Measurements from ENCODE around the gene SNCAIP.
"Not testable (repeated sequence)": the region's sequence is repeated elsewhere in the genome, so short reads cannot be mapped to it uniquely, and the experiment has no call there.

SNCAIP gene

DNA sequence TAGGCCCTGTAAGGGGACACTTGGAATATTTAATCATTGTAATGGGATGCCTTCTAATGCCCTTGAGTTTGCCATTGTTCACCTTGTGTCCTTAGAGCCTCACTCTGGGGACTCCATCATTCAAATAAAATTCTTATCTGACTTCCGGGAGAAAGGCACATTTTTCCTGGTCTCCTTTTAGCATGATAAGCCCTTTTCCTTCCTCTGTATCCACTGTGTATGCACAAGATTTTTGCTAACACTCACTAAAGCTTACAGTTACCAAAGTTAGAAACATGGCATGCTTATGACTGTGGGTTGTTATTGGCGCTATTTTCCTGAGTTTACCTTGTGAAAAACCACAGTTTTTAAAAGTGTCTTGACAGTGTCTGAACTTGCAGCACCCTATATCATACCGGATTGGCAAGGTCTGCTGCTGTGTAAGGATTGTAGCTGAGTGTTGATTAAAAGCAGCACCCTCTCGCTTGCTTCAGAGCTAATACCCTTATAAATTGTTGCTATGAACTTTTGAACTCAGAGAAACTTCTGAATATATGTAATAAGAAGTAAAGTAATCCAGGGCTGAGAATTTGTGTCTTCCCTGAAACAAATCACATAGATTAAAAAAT, 46.4 kb downstream of the SNCAIP start:
- no peak for DNase-seq (ENCODE audit: low spot score)
- no peaks in the 10 kb centered on the region for H3K4me1 Mint-ChIP-seq (ENCODE audit: low read depth)
- H3K27ac Mint-ChIP-seq, result no peak overlapping the region
- H3K9me3 Mint-ChIP-seq, result no peaks in the 10 kb centered on the region
- H3K4me3 Mint-ChIP-seq, result no peak overlapping the region
- H3K36me3 Mint-ChIP-seq (ENCODE audit: low read depth), result no peaks in the 10 kb centered on the region
- no peaks in the 10 kb centered on the region for H3K27me3 Mint-ChIP-seq (ENCODE audit: low read depth)

DNA sequence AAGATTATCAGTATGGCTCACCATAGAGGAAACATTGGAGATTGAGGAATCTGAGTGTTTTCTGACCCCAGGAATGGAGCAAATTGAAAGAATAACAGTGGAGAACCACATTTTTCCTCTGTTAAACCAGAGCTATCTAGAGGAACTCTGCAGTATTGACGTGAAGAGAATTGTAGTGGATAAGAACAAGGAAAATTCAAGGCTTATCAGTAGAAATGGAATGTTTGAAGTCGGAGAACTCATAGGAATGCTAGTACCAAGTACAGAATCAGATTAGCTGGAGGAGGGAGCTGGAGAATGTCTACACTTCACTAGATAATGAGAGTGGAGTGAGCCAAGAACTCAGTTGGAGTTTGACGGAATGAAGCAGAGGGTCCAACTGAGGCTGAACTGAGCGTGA, 50.3 kb downstream of the SNCAIP start:
- no peak for DNase-seq (ENCODE audit: low spot score)
- Mint-ChIP-seq H3K27ac (no peak overlapping the region), H3K9me3 (no peaks in the 10 kb centered on the region), H3K4me1 (ENCODE audit: low read depth) (no peaks in the 10 kb centered on the region), H3K36me3 (ENCODE audit: low read depth) (no peaks in the 10 kb centered on the region), H3K4me3 (no peak overlapping the region), H3K27me3 (ENCODE audit: low read depth) (no peaks in the 10 kb centered on the region)

DNA sequence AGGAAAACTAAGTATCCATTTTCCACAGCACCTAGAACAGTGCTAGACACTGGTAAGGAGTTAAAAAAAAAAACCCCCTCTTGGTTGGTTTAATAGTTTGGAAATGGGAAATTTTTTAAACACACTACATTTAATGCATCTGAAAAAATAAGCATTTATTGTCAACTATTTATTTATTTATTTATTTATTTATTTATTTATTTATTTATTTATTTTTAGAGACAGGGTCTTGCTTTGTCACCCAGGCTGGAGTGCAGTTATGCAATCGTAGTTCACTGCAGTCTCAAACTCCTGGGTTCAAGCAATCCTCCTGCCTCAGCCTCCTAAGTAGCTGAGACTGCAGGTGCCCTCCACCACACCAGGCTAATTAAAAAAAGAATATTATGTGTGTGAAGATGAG, 51.6 kb downstream of the SNCAIP start:
- no peak overlapping the region for H3K4me3 Mint-ChIP-seq
- no peaks in the 10 kb centered on the region for H3K27me3 Mint-ChIP-seq (ENCODE audit: low read depth)
- no peak overlapping the region for H3K27ac Mint-ChIP-seq
- no peaks in the 10 kb centered on the region for H3K36me3 Mint-ChIP-seq (ENCODE audit: low read depth)
- H3K9me3 Mint-ChIP-seq, result no peaks in the 10 kb centered on the region
- H3K4me1 Mint-ChIP-seq (ENCODE audit: low read depth), result no peaks in the 10 kb centered on the region
- DNase-seq (ENCODE audit: low spot score), result no peak

DNA sequence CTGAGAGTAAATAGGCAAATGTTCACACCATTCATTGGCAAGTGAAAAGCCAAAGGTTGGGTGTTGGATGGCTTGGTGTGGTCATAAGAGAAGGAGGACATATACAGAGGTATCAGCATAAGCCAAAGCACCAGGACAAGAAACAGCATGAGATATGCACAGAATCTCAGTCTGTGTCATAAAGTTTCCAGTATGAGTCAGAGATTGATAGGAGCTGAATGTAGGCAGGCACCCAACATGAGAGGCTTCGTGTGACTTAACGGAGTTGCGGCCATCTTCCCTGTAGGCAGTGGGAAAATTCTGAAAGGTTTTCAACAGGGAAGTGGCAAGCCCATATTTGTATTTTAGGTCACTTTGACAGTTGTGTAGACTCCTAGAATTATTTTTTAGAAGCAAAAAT, 54.5 kb downstream of the SNCAIP start:
- Mint-ChIP-seq H3K4me1 (ENCODE audit: low read depth) (no peaks in the 10 kb centered on the region), H3K36me3 (ENCODE audit: low read depth) (no peaks in the 10 kb centered on the region), H3K4me3 (no peak overlapping the region), H3K27ac (no peak overlapping the region), H3K9me3 (no peaks in the 10 kb centered on the region), H3K27me3 (ENCODE audit: low read depth) (no peaks in the 10 kb centered on the region)
- DNase-seq (ENCODE audit: low spot score), result no peak

DNA sequence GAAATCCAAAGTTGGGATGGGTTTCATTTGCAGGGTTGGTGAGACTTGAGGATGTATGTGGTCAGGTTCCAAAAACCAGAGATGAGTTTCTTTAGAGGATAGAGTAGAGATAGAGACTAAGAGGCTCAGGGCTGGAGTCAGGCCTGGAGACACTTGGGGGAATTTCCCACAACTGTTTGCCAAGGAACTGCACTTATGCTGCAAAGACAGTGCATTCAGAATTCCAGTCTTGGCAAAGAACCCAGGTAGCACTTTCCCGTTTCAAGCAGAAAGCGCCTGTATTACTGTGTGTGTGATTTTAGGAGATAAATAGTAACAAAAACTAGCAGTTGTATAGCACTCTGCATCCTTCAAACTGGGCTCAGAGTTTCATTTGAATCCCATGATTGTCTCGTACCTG, 55.4 kb downstream of the SNCAIP start:
- no peak overlapping the region for H3K4me3 Mint-ChIP-seq
- no peak overlapping the region for H3K27ac Mint-ChIP-seq
- no peaks in the 10 kb centered on the region for H3K36me3 Mint-ChIP-seq (ENCODE audit: low read depth)
- no peak for DNase-seq (ENCODE audit: low spot score)
- H3K9me3 Mint-ChIP-seq, result no peaks in the 10 kb centered on the region
- no peaks in the 10 kb centered on the region for H3K4me1 Mint-ChIP-seq (ENCODE audit: low read depth)
- H3K27me3 Mint-ChIP-seq (ENCODE audit: low read depth), result no peaks in the 10 kb centered on the region

DNA sequence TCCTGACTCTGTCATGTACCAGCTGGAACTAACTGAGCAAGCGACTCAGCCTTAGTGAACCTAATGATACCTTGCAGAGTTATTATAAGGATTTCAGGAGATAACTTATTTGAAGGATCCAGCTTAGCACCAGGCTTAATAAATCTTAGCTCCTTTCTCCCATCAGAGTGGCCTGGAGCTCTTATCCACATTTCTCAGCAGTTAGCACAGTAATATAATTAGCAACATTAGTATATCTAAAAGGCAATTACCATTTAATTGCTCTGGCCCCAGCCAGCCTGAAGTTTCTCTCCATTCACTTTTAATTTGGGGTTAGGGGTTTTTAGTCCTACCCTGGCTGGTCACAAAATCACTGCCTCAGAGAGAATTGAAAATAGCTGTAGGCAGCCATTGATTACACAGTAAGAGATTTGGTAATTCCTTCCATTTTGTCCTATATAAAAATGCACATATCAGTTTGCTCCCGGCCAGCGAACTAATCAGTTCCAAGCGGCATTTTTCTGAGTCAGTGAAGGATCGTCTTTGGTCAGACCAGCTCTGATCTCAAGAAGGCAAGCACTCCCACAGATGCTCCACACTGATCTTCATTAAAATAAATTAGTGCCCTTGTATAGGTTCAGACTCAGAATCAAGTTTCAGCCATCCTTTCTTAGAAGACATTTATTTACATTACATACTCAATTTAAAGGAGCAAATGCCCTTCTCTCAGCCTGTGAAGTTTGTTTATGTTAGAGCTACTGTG, 56.6 kb downstream of the SNCAIP start:
- H3K4me1 Mint-ChIP-seq (ENCODE audit: low read depth), result no peaks in the 10 kb centered on the region
- DNase-seq (ENCODE audit: low spot score), result no peak
- no peak overlapping the region for H3K27ac Mint-ChIP-seq
- H3K4me3 Mint-ChIP-seq, result no peak overlapping the region
- H3K36me3 Mint-ChIP-seq (ENCODE audit: low read depth), result no peaks in the 10 kb centered on the region
- no peaks in the 10 kb centered on the region for H3K27me3 Mint-ChIP-seq (ENCODE audit: low read depth)
- H3K9me3 Mint-ChIP-seq, result no peaks in the 10 kb centered on the region

DNA sequence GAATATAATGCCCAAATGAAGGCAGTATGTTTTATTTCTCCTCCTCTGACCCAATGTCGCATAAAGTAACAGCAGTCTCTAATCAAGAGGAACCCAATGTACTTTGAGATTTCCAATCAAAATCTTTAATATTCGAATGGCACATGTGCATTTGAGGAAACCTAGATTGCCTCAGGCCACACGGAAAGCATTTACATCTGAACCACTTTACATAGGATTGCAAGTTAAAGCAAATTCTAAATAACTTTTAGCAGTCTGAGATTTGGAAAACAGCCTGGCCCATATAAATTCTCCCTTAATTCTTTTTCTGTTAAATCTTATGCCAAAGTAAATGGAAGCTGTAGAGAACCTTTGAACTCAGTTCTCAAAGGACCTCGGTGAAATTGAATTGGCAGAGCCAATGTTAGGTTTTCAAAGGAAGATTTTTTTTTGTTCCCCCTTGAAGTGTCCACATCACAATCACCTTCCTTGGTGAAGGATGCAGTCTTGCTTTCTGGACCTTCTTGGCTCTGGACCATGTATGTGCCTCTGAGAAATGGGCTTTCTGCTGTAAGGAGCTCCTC, 57.3 kb downstream of the SNCAIP start:
- Mint-ChIP-seq H3K27me3 (ENCODE audit: low read depth) (no peaks in the 10 kb centered on the region), H3K4me3 (no peak overlapping the region), H3K9me3 (no peaks in the 10 kb centered on the region), H3K36me3 (ENCODE audit: low read depth) (no peaks in the 10 kb centered on the region), H3K4me1 (ENCODE audit: low read depth) (no peaks in the 10 kb centered on the region), H3K27ac (no peak overlapping the region)
- DNase-seq (ENCODE audit: low spot score), result no peak

DNA sequence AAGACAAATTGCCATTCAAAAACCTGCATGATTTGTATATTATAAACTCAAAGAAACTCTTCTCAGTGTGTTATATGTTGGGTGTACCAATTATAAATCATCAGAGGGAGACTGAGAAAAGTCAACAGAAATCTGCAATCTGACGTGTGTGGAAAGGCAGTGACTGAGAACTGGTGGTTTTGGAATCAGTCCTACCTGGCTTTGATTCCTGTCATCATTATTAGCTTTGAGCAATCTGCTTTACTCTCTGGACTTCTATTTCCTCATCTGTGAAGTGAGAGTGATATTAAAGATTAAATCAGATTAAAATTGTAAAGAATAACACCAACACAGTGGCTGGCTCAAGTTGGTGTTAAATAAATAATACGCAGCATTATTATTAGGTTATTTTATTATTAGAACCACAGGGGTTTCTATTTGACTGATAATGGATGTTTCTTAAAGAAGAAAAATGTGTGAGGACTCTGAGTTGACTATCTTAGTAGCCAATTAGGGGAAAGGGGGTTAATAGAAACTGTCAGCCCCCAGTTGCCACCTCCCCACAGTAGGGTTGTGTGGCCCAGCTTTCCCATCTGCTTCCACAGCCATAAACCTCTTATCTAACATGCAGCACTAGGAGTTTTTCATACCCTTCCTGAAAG, 59.6 kb downstream of the SNCAIP start:
- no peak for DNase-seq (ENCODE audit: low spot score)
- Mint-ChIP-seq H3K27me3 (ENCODE audit: low read depth) (no peaks in the 10 kb centered on the region), H3K27ac (no peak overlapping the region), H3K4me1 (ENCODE audit: low read depth) (no peaks in the 10 kb centered on the region), H3K36me3 (ENCODE audit: low read depth) (no peaks in the 10 kb centered on the region), H3K9me3 (no peaks in the 10 kb centered on the region), H3K4me3 (no peak overlapping the region)

DNA sequence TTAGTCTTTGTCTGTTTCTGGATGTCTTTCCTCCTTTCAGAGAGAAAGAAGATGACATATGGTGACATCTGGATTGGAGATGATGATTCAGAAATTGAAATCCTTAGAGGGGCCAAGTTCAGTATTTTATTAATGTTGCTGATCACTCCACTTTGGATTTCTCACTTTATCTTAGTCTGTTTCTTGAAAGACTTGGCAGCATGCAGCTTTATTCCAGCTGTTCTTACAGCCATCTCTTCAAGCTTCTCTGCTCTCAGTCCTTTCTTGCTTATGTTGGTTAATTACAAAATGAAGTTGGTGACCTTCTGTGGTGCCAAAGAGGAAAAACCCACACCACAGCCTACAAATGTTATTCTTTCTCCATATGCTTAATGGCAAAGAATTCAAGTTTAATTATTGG, 62.1 kb downstream of the SNCAIP start:
- no peak for DNase-seq (ENCODE audit: low spot score)
- Mint-ChIP-seq H3K36me3 (ENCODE audit: low read depth) (no peaks in the 10 kb centered on the region), H3K4me1 (ENCODE audit: low read depth) (no peaks in the 10 kb centered on the region), H3K4me3 (no peak overlapping the region), H3K9me3 (no peaks in the 10 kb centered on the region), H3K27me3 (ENCODE audit: low read depth) (no peaks in the 10 kb centered on the region), H3K27ac (no peak overlapping the region)

DNA sequence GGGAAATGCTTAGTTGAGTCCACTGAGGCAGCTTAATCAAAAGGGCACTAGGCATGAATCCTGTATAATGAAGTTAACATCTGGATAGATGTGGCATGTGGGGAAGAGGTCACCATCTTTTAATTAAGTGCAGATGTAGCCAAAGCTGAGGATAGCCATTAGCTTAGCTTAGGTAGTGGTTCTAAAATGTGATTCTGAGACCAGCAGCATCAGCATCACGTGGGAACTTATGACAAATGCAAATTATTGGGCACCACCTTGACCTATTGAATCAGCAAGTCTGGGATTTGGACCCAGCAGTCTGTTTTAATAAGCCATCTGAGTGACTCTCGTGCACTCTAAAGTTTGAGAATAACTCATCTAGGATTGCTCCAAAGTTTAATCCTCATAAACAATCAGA, 63.8 kb downstream of the SNCAIP start:
- no peak overlapping the region for H3K27ac Mint-ChIP-seq
- no peaks in the 10 kb centered on the region for H3K36me3 Mint-ChIP-seq (ENCODE audit: low read depth)
- DNase-seq (ENCODE audit: low spot score), result no peak
- H3K4me1 Mint-ChIP-seq (ENCODE audit: low read depth), result no peaks in the 10 kb centered on the region
- no peaks in the 10 kb centered on the region for H3K27me3 Mint-ChIP-seq (ENCODE audit: low read depth)
- no peaks in the 10 kb centered on the region for H3K9me3 Mint-ChIP-seq
- H3K4me3 Mint-ChIP-seq, result no peak overlapping the region

DNA sequence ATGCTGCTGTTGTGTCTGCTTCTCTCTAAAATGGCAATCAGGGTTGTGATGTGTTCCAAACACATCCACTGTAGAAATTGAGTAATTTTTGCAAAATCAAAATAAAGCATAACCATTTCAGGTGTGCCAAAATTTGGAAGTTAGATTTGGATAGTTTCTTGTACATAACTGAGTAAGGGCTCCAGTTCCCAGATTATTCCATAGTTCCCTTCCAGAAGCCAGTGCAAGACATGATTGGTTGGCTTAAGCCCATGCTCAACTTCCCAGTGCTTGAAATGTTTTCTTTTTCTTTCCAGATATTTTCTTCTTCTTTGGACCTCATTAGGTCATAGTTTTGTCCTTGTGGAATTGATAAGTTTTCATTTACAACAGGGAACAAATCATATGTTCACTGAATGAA, 64.2 kb downstream of the SNCAIP start:
- Mint-ChIP-seq H3K4me1 (ENCODE audit: low read depth) (no peaks in the 10 kb centered on the region), H3K9me3 (no peaks in the 10 kb centered on the region), H3K4me3 (no peak overlapping the region), H3K36me3 (ENCODE audit: low read depth) (no peaks in the 10 kb centered on the region), H3K27me3 (ENCODE audit: low read depth) (no peaks in the 10 kb centered on the region), H3K27ac (no peak overlapping the region)
- DNase-seq (ENCODE audit: low spot score), result no peak

DNA sequence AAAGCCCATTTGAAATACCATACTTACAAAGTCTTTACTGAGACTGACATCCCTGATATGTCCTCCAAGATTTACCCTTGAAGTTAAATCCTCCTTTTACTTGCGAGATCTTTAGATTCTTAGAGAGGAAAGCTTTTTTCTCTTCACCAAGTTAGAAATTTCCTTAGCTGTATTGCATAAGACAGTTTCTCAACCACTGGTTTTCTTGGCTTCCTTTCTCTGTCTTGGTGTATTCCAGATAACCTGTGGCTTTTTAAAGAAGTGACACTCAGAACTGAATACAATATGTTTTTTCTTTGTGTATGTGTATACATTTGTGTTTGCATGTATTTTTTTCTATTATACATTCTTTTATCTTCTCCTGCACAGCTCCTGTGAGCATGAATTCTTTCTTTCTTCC, 65.0 kb downstream of the SNCAIP start:
- H3K27me3 Mint-ChIP-seq (ENCODE audit: low read depth), result no peaks in the 10 kb centered on the region
- H3K27ac Mint-ChIP-seq, result no peak overlapping the region
- no peaks in the 10 kb centered on the region for H3K4me1 Mint-ChIP-seq (ENCODE audit: low read depth)
- DNase-seq (ENCODE audit: low spot score), result no peak
- no peaks in the 10 kb centered on the region for H3K9me3 Mint-ChIP-seq
- no peak overlapping the region for H3K4me3 Mint-ChIP-seq
- H3K36me3 Mint-ChIP-seq (ENCODE audit: low read depth), result no peaks in the 10 kb centered on the region

DNA sequence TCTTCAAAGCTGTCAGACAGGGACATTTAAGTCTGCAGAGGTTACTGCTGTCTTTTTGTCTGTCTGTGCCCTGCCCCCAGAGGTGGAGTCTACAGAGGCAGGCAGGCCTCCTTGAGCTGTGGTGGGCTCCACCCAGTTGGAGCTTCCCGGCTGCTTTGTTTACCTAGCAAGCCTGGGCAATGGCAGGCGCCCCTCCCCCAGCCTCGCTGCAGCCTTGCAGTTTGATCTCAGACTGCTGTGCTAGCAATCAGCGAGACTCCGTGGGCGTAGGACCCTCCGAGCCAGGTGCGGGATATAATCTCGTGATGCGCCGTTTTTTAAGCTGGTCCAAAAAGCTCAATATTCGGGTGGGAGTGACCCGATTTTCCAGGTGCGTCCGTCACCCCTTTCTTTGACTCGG, 70.9 kb downstream of the SNCAIP start:
- not testable (repeated sequence) for DNase-seq (ENCODE audit: low spot score); H3K27me3 Mint-ChIP-seq (ENCODE audit: low read depth); H3K4me1 Mint-ChIP-seq (ENCODE audit: low read depth); H3K9me3 Mint-ChIP-seq; H3K4me3 Mint-ChIP-seq; H3K36me3 Mint-ChIP-seq (ENCODE audit: low read depth); H3K27ac Mint-ChIP-seq

DNA sequence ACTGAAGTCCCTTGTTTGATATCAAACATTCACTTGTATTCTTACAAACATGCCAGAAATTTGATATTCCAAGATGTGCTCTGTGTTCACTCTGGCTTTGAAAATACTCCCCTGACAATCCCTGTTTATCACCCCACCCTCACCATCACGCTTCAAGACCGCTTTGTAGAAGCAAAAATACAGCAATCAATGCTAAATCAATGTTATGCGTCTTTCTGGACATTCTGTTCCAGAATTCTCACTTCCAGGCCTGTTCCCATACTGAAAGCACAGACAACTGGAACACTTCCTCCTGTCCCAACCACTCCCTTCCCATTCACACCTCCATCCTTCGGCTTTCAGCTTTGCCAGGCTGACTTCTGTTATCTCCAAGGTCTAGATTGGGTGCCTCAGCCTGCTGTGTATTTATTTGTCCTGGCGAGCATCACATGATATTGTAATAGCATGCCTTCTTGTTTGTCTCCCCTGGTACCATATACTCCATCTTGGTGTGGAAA, 72.8 kb downstream of the SNCAIP start:
- Mint-ChIP-seq H3K4me3 (no peak overlapping the region), H3K27ac (no peak overlapping the region), H3K4me1 (ENCODE audit: low read depth) (no peaks in the 10 kb centered on the region), H3K27me3 (ENCODE audit: low read depth) (no peaks in the 10 kb centered on the region), H3K36me3 (ENCODE audit: low read depth) (no peaks in the 10 kb centered on the region), H3K9me3 (no peaks in the 10 kb centered on the region)
- no peak for DNase-seq (ENCODE audit: low spot score)

Data from T-helper 2 cell treated with Interferon-gamma antibody and Interleukin-4, amounts not matched to agents 5 μg/mL and 100 μg/mL, for 36 hours (primary cell).